NB4 (cell line): ENCODE measurements around the gene PDCD2.
A peak's percentile ranks its signal among the peaks of the same experiment; 100 is the strongest.

Source experiments
- MYC ChIP-seq: IDR thresholded peaks from 2 replicates; pipeline ENCODE4 v1.6.1; 2011; ENCODE audit warnings: low read depth, low read length
- POLR2A ChIP-seq: IDR thresholded peaks from 2 replicates; pipeline ENCODE4 v1.6.1; 2011; ENCODE audit warnings: mild to moderate bottlenecking; ENCODE audit not compliant: insufficient read length; ENCODE audit errors: extremely low read depth
- TF ChIP-seq, protein P1 (sequence below): IDR thresholded peaks from one replicate; pipeline ENCODE4 v1.5.1; 2012; ENCODE audit warnings: low read depth, low read length
- TF ChIP-seq, protein P2 (sequence below): IDR thresholded peaks from 2 replicates; pipeline ENCODE4 v1.6.1; 2011; ENCODE audit warnings: low read depth, low read length

DNA sequence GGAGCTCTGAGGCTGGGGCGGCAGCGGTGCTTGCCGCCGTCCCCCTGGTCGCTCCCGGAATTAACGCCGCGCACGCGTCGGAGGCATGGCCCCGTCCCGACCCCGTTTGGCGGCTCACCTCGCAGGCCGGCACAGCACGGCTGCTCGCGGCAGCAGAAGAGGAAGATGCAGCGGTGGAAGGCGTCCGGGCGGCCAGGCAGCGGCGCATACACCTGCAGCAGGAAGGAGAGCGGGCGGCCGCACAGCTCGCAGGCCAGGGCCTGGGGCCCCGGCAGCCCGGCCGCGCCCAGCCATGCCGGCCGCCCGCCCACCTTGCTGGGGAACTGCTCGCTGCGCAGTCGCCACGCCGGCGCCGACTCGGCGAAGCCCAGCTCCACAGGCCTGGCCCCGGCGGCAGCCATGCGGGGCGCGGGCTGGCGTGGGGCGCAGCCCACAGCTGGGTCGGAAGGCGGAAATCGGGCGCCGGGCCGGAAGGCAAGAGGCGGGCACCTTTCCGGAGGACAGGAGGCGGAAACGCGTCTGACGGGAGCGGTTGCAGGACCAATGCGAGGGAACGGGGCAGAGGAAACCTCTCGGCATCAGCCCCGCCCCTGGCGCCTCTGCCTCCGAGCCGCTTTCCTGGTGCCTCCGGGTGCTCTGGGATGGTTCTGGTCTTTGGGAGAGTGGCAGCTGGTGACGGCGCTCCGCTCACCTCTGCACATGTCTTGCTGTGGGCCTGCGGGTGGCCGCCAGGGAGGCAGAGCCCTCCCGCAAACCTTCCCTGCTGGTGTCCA lies at the start of gene PDCD2:
- TF ChIP-seq, protein P1, sequence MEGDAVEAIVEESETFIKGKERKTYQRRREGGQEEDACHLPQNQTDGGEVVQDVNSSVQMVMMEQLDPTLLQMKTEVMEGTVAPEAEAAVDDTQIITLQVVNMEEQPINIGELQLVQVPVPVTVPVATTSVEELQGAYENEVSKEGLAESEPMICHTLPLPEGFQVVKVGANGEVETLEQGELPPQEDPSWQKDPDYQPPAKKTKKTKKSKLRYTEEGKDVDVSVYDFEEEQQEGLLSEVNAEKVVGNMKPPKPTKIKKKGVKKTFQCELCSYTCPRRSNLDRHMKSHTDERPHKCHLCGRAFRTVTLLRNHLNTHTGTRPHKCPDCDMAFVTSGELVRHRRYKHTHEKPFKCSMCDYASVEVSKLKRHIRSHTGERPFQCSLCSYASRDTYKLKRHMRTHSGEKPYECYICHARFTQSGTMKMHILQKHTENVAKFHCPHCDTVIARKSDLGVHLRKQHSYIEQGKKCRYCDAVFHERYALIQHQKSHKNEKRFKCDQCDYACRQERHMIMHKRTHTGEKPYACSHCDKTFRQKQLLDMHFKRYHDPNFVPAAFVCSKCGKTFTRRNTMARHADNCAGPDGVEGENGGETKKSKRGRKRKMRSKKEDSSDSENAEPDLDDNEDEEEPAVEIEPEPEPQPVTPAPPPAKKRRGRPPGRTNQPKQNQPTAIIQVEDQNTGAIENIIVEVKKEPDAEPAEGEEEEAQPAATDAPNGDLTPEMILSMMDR, result no peak
- TF ChIP-seq POLR2A (peak; percentile 88), MYC (peak; percentile 84; the same call in 1 of the 2 replicates)
- TF ChIP-seq, protein P2, sequence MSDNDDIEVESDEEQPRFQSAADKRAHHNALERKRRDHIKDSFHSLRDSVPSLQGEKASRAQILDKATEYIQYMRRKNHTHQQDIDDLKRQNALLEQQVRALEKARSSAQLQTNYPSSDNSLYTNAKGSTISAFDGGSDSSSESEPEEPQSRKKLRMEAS, result peak; percentile 64
